Suppressor macrophage (primary cell): ENCODE measurements around the gene RASD2.

Source experiments
- DNase-seq, 4 experiments: peaks; one replicate each; pipeline ENCODE4 v3.0.0-alpha.2; 2020 to 2022

The RASD2 gene

GRCh38 chr22:35542157-35542938 is 1.7 kb downstream of the RASD2 start:
- DNase-seq, result no peak

DNA sequence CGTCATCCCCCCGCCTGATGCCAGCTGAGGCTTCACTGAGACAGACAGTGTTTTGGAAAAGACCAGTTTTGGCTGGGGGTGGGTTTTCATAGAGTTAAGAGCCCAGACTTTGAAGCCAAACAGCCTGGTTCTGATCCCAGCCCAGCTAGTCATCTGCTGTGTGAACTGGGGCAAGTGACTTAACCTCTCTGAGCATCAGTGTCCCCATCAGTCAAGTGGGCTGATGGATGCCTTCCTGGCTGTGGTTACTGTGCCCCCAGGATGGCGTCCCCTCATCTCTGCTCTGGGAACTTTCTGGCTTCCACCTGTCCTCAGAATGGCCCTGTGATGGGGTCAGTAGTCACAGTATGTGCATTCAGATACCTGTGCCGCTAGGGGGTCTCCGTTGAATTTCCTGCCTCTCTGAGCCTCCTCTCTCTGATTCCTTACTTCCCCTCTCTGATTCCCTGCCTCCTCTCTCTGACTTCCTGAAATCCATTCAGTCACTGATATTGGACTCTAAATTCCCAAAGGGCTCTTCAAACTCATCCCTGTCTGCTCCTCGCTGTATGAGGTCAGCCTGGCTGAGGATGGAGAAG is 2.4 kb downstream of the RASD2 start:
- DNase-seq, result no peak

DNA sequence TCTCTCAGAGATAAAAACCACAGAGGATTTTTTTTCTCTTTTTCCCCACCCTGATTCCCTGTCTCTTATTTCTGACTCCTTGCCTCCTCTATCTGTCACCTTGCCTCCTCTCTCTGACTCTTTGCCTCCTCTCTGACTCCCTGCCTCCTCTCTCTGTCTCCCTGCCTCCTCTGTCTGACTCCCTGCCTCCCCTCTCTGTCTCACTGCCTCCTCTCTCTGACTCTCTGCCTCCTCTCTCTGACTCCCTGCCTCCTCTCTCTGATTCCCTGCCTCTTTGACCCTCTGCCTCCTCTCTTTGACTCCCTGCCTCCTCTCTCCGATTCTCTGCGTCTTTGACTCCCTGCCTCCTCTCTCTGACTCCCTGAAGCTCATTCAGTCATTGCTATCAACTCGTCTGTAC is 3.1 kb downstream of the RASD2 start:
- DNase-seq, result no peak

- no peak for DNase-seq
Measured at GRCh38 chr22:35544189-35544588, 3.6 kb downstream of the RASD2 start.

DNA sequence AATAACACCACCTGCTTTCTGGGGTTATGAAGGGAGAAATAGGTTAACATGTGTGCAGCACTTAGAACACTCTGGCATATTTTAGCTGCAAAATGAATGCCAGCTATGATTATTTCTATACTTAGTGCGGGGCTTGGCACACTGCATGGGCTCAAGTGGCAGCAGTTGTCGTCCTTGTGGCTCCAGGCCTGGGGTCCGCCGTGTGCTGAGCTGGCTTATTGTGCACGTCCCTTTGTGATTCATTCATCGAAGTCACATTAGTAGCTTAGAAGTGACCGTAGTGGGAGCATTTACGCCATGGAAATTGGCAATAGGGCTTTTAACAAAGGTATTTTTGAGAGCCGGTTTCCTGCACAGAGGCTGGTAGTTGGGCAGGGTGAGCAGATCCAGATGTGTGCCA is 4.2 kb downstream of the RASD2 start:
- DNase-seq, result no peak

DNA sequence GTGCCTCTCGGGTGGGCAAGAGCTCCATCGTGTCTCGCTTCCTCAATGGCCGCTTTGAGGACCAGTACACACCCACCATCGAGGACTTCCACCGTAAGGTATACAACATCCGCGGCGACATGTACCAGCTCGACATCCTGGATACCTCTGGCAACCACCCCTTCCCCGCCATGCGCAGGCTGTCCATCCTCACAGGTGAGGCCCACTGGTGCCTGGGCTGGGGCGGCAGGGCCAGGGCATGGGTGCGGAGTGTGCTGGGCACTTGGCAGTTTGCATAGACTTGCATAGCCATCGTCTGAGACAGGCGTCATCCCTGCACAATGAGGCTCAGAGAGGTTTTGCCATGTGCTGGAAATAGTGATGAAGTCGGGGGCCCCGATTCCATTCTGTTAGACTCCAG is 6.3 kb downstream of the RASD2 start:
- DNase-seq, result no peak

DNA sequence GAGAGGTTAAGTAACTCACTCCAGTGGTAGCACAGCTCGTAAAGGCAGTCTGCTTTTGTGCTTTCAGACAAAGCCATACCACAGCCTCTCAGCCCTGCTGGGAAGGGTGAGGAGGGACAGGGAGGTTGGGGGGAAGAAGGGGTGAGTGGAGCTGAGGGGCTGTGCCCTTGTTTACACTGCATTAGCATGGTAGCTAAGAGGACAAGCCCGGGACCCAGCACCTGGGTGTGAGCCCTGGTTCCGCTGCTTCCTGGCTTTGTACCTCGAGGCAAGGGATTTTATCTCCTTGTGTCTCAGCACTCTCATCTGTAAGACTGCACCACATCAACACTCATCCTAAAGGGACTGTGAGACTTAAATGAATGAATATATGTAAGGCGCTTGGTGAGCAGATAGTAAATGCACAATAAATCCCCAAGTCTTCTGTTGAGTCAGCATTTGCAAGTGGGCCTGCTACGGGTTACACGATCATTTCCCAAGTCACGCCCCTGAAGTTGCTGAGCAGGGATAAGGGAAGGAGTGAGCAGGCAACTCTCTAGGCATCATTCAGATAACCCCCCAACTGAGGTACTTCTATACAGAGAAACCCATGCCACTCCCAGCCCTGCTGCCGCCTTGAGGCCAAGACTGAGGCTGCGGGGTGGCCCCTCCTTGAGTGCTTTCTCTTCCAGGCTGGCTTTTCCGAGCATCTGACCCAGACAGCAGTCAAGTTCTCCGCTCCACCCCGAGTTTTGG is 7.5 kb downstream of the RASD2 start:
- no peak for DNase-seq

DNA sequence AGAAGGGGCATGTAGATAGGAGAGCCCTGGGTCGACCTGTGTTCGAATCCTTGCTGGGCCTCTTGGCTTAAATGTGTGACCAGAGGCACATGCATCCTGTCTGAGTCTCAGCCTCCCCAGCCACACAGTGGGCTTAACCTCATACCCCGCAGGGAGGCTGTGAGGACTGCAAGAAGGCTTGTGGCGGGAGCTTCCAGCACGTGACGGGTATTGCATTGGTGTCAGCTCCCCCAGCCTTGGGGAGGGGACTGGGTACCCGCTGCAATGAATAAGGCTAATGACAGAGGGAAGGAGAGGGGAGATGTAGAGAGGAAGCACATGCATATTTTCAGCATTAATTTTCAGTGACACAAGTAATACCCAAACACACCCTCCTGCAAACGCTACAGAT is 8.1 kb downstream of the RASD2 start:
- DNase-seq, result no peak

DNA sequence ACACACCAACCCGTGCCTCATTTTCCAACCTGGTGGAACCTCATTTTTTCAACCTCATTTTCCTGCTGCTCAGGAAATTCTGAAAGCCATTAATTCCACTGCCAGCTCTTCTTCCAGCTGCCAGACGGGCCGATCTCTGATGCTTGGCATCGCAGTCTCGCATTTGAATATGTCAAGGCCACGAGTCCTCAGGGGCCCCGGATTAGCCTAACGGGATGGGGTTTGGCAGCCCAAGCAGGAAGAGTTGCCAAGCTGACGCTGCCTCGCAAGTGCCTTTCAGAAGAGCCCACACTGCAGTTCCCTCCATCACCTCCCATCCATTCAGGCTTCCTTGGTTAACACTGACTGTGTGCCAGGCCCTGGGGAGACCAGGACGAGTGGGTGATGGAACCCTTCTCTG is 8.7 kb downstream of the RASD2 start:
- DNase-seq, result no peak

GRCh38 chr22:35551549-35552177 is 11.0 kb downstream of the RASD2 start:
- no peak for DNase-seq

DNA sequence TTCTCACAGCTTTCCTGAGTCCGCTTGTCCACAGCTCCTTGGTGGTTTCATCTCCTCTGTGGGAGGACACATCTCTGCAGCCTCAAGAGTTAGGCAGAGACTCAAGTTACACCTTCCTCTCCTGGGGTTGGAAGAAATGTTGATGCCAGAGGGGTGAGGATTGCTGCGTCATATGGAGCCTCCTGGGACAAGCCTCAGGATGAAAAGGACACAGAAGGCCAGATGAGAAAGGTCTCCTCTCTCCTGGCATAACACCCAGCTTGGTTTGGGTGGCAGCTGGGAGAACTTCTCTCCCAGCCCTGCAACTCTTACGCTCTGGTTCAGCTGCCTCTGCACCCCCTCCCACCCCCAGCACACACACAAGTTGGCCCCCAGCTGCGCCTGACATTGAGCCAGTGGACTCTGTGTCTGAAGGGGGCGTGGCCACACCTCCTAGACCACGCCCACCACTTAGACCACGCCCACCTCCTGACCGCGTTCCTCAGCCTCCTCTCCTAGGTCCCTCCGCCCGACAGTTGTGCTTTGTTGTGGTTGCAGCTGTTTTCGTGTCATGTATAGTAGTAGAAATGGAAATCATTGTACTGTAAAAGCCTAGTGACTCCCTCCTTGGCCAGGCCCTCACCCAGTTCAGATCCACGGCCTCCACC is 11.7 kb downstream of the RASD2 start:
- peak; percentile 47 to 60 (median 54) for DNase-seq

DNA sequence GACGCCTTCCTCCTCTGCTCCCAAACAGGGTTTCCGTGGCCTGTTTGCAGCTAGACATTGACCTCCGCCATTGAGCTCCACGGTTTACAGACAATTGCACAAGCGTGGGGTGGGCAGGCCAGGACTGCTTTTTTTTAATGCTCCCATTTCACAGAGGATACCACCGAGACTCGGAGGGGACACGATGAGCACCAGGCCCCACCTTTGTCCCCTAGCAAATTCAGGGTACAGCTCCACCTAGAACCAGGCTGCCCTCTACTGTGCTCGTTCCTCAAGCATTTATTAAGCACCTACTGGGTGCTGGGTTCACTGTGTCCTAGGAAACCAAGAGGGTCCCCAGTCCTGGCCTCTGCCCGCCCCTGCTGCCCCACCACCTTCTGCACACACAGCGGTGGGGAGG is 12.2 kb downstream of the RASD2 start:
- no peak for DNase-seq

DNA sequence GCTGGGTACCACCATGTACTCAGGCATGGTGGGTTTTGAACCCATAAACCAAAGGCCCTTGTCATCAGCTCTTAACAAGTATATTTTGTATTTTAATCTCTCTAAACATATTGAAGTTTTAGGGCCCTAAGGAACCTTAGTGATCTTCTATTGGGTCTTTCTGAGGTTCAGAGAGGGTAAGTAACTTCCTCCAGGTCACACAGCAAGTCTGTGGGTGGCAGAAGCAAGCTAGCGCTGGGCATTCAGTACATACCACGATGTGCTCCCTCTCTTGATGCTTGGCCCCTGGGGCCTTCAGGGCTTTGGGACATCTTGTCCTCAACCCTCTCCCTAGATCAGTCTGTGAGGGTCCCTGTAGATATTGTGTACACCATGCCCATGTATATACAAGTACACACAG is 12.7 kb downstream of the RASD2 start:
- no peak for DNase-seq

GRCh38 chr22:35554297-35554845 is 13.7 kb downstream of the RASD2 start:
- no peak for DNase-seq

- no peak for DNase-seq
Measured at GRCh38 chr22:35555483-35555890, 14.9 kb downstream of the RASD2 start.

- DNase-seq, result no peak
Measured at GRCh38 chr22:35555946-35556547, 15.4 kb downstream of the RASD2 start.

GRCh38 chr22:35556666-35557065 is 16.0 kb downstream of the RASD2 start:
- no peak for DNase-seq

GRCh38 chr22:35558031-35558430 is 17.4 kb downstream of the RASD2 start:
- peak in 2 of 4 experiments; percentile 23 to 30 for DNase-seq

DNA sequence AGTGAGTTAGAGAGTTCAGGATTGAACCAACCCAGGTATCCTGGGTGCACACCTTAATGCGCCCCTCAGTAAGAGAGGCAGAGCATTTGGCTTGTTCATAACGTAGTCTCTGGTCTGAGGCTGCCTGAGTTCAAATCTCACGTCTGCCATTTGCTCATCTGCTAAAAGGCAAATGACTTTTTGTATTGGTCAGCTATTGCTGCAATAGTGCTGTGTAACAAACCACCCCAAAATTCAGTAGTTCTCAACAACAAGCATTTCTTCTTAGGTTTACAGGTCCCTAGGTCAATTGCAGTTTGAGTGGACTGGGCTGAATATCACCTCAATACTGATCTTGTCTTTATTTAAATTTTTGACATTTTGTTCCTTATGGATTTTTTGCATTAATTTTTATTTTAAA is 18.1 kb downstream of the RASD2 start:
- DNase-seq, result no peak

GRCh38 chr22:35559354-35560005 is 18.8 kb downstream of the RASD2 start:
- no peak for DNase-seq

DNA sequence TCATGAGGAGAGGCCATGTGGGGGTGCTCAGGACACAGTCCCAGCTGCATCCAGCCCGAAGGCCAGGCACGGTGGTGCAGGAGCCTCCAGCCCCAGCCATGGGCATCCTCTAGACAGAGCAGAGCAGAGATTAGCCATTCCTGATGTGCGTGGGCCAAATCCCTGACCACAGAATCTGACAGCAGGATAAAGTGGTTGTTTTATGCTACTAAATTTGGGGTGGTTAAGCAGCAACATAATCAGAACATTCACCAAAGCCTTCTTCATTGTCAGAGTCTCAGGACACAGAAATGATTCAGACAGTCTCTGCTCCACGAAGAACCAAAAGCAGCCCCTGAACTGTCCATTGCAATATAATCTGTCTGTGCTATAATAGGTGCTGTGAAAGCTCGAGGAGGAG is 19.7 kb downstream of the RASD2 start:
- DNase-seq, result no peak

GRCh38 chr22:35560824-35561223 is 20.2 kb downstream of the RASD2 start:
- DNase-seq, result no peak
